HEK293 (cell line): ENCODE measurements around the gene ZSCAN4.

Source experiments
- GLIS2 ChIP-seq: fragments of 450-650 bp; formaldehyde crosslinking; IDR thresholded peaks from 2 replicates; pipeline ENCODE4 v1.5.1; 2016; ENCODE audit warnings: missing biosample characterization, missing genetic modification characterization
- HOXC10 ChIP-seq: sonication (generic); formaldehyde crosslinking; IDR thresholded peaks from 2 replicates; pipeline ENCODE4 v1.8.1; 2023; ENCODE audit warnings: mild to moderate bottlenecking, missing genetic modification reagents
- IKZF3 ChIP-seq: fragments of 450-650 bp; IDR thresholded peaks from 2 replicates; pipeline ENCODE4 v1.5.0; 2018; ENCODE audit warnings: missing biosample characterization, mild to moderate bottlenecking, missing genetic modification characterization, moderate library complexity
- KLF10 ChIP-seq: fragments of 450-650 bp; IDR thresholded peaks from 2 replicates; pipeline ENCODE4 v1.5.1; 2018; ENCODE audit warnings: missing biosample characterization, mild to moderate bottlenecking, missing genetic modification characterization
- KLF9 ChIP-seq: fragments of 450-650 bp; formaldehyde crosslinking; IDR thresholded peaks from 2 replicates; pipeline ENCODE4 v1.5.1; 2016; ENCODE audit warnings: missing biosample characterization, missing genetic modification characterization, low read depth
- PRDM10 ChIP-seq: fragments of 450-650 bp; formaldehyde crosslinking; IDR thresholded peaks from 2 replicates; pipeline ENCODE4 v1.5.1; 2016; ENCODE audit warnings: missing biosample characterization, missing genetic modification characterization
- REST ChIP-seq: fragments of 450-650 bp; formaldehyde crosslinking; IDR thresholded peaks from 2 replicates; pipeline ENCODE4 v1.5.1; 2016; ENCODE audit warnings: missing biosample characterization, missing genetic modification characterization
- SETDB1 ChIP-seq: IDR thresholded peaks from one replicate; pipeline ENCODE4 v1.6.1; 2017; ENCODE audit warnings: mild to moderate bottlenecking, low read length, moderate library complexity, mixed read lengths; ENCODE audit not compliant: insufficient read length
- ZBTB20 ChIP-seq: fragments of 450-650 bp; formaldehyde crosslinking; IDR thresholded peaks from 2 replicates; pipeline ENCODE4 v1.5.1; 2016; ENCODE audit warnings: missing biosample characterization, missing genetic modification characterization
- ZBTB48 ChIP-seq: fragments of 450-650 bp; formaldehyde crosslinking; IDR thresholded peaks from 2 replicates; pipeline ENCODE4 v1.5.1; 2016; ENCODE audit warnings: missing biosample characterization, missing genetic modification characterization
- ZEB2 ChIP-seq: fragments of 450-650 bp; formaldehyde crosslinking; IDR thresholded peaks from 2 replicates; pipeline ENCODE4 v1.5.1; 2016; ENCODE audit warnings: missing biosample characterization, missing genetic modification characterization
- ZFP3 ChIP-seq: fragments of 450-650 bp; formaldehyde crosslinking; IDR thresholded peaks from 2 replicates; pipeline ENCODE4 v1.5.1; 2016; ENCODE audit warnings: low read depth, missing biosample characterization, missing genetic modification characterization
- ZNF19 ChIP-seq: fragments of 450-650 bp; formaldehyde crosslinking; IDR thresholded peaks from 2 replicates; pipeline ENCODE4; 2016; ENCODE audit warnings: missing biosample characterization, missing genetic modification characterization, low read depth
- ZNF211 ChIP-seq: fragments of 450-650 bp; formaldehyde crosslinking; IDR thresholded peaks from 2 replicates; pipeline ENCODE4 v1.5.1; 2016; ENCODE audit warnings: low read depth, missing biosample characterization, missing genetic modification characterization
- ZNF248 ChIP-seq: fragments of 450-650 bp; formaldehyde crosslinking; IDR thresholded peaks from 2 replicates; pipeline ENCODE4 v1.5.1; 2017; ENCODE audit warnings: missing biosample characterization, missing genetic modification characterization
- ZNF366 ChIP-seq: fragments of 450-650 bp; formaldehyde crosslinking; conservative IDR thresholded peaks from 2 replicates; pipeline ENCODE4 v1.5.1; 2016; ENCODE audit warnings: missing biosample characterization, missing genetic modification characterization
- ZNF473 ChIP-seq: fragments of 450-650 bp; formaldehyde crosslinking; IDR thresholded peaks from 2 replicates; pipeline ENCODE4 v1.5.1; 2017; ENCODE audit warnings: missing biosample characterization, missing genetic modification characterization
- ZNF518A ChIP-seq: fragments of 450-650 bp; formaldehyde crosslinking; conservative IDR thresholded peaks from 2 replicates; pipeline ENCODE4 v1.5.1; 2016; ENCODE audit warnings: low read depth, missing biosample characterization, missing genetic modification characterization
- ZNF529 ChIP-seq: fragments of 450-650 bp; formaldehyde crosslinking; IDR thresholded peaks from 2 replicates; pipeline ENCODE4 v1.5.1; 2017; ENCODE audit warnings: missing genetic modification characterization, missing biosample characterization; ENCODE audit not compliant: insufficient replicate concordance
- ZNF555 ChIP-seq: fragments of 450-650 bp; formaldehyde crosslinking; conservative IDR thresholded peaks from 2 replicates; pipeline ENCODE4 v1.5.1; 2017; ENCODE audit warnings: missing biosample characterization, mild to moderate bottlenecking, missing genetic modification characterization, inconsistent platforms
- ZNF600 ChIP-seq: fragments of 450-650 bp; formaldehyde crosslinking; IDR thresholded peaks from 2 replicates; pipeline ENCODE4 v1.5.1; 2016; ENCODE audit warnings: missing biosample characterization, missing genetic modification characterization
- ZNF776 ChIP-seq: fragments of 450-650 bp; formaldehyde crosslinking; IDR thresholded peaks from 2 replicates; pipeline ENCODE4 v1.5.0; 2017; ENCODE audit warnings: missing biosample characterization, missing genetic modification characterization, borderline replicate concordance
- ZNF830 ChIP-seq: fragments of 450-650 bp; IDR thresholded peaks from 2 replicates; pipeline ENCODE4 v1.5.0; 2018; ENCODE audit warnings: missing biosample characterization, missing genetic modification characterization, low read depth, mild to moderate bottlenecking, moderate library complexity
- ZSCAN30 ChIP-seq: fragments of 450-650 bp; IDR thresholded peaks from 2 replicates; pipeline ENCODE4 v1.5.1; 2018; ENCODE audit warnings: missing biosample characterization, mild to moderate bottlenecking, missing genetic modification characterization, moderate library complexity

Gene ZSCAN4

GRCh38 chr19:57664269-57665127, 4.2 kb upstream of the ZSCAN4 start (continued):
- TF ChIP-seq ZNF518A (no peak), SETDB1 (no peak), ZNF19 (tag by site-specific recombination) (no peak), HOXC10 (CRISPR knock-in tag) (no peak), REST (tag by site-specific recombination) (no peak), ZNF248 (tag by site-specific recombination) (no peak), ZNF473 (no peak), ZFP3 (no peak), KLF9 (tag by site-specific recombination) (peak; percentile 36; the same call in 1 of the 2 replicates), PRDM10 (tag by site-specific recombination) (no peak; the same call in 1 of the 2 replicates), ZNF600 (tag by site-specific recombination) (peak; percentile 48; the same call in 1 of the 2 replicates), ZNF555 (tag by site-specific recombination) (no peak), ZEB2 (no peak), IKZF3 (0 out of 2 replicates have a peak, but pooled peaks have one; percentile 11), ZNF830 (tag by site-specific recombination) (no peak), KLF10 (no peak), ZNF211 (tag by site-specific recombination) (no peak), ZNF366 (no peak), GLIS2 (tag by site-specific recombination) (peak; percentile 62), ZSCAN30 (tag by site-specific recombination) (peak; percentile 64; the same call in 1 of the 2 replicates), ZBTB48 (tag by site-specific recombination) (no peak), ZNF776 (tag by site-specific recombination) (no peak), ZNF529 (tag by site-specific recombination) (no peak), ZBTB20 (tag by site-specific recombination) (peak; percentile 97)
